ENCODE results near the gene NR3C1.
A peak's percentile ranks its signal among the peaks of the same experiment; 100 is the strongest.

Gene NR3C1

DNA sequence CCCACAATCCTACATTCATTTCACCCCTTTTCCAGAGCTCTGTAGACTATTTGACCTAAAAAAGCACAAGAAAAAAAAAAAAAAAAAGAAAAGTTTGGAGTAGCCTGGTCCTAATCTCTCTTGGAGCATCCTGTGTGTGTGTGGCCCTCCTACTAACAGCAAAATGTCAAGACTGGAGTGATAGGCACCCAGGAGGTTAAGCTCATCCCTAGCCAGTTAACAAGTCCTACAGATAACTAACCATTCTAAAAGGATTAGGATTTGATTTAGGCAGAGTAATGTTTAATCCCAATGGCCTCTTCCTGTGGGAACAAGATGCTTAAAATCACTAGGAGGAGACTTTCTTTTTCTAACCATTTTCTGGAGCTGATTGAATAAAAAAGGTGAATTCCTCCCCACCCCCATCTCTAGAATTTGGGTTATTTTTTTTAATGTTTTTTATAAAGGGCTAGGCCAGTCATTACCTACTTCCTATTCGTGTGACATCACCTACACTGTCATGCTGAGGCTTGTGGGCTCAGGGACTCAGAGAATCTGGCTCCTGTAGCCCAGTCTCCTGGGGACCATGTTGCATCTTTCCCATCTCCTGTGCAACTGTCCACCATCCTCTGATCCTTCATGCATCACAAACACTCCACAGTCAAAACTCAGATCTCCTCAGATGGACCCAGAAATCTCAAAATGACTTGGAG, 43.2 kb upstream of the NR3C1 start:
- no peak overlapping the region for H3K27ac ChIP-seq
- H3K4me2 ChIP-seq (ENCODE audit: low read length), result no peak overlapping the region
- H3K79me2 ChIP-seq, result no peaks in the 10 kb centered on the region
- H3K27me3 ChIP-seq (ENCODE audit: control insufficient read depth, insufficient read depth, low read length), result no peaks in the 10 kb centered on the region
- H3K9me3 ChIP-seq (ENCODE audit: control insufficient read depth, low read length), result no peaks in the 10 kb centered on the region
- no peak overlapping the region for H2AFZ ChIP-seq
- TF ChIP-seq, protein P1, sequence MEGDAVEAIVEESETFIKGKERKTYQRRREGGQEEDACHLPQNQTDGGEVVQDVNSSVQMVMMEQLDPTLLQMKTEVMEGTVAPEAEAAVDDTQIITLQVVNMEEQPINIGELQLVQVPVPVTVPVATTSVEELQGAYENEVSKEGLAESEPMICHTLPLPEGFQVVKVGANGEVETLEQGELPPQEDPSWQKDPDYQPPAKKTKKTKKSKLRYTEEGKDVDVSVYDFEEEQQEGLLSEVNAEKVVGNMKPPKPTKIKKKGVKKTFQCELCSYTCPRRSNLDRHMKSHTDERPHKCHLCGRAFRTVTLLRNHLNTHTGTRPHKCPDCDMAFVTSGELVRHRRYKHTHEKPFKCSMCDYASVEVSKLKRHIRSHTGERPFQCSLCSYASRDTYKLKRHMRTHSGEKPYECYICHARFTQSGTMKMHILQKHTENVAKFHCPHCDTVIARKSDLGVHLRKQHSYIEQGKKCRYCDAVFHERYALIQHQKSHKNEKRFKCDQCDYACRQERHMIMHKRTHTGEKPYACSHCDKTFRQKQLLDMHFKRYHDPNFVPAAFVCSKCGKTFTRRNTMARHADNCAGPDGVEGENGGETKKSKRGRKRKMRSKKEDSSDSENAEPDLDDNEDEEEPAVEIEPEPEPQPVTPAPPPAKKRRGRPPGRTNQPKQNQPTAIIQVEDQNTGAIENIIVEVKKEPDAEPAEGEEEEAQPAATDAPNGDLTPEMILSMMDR (IDR thresholded peaks at IDR 0.05), result no peak
- H3K36me3 ChIP-seq (ENCODE audit: control insufficient read depth, insufficient read depth, low read length), result no peaks in the 10 kb centered on the region
- H3K4me3 ChIP-seq (ENCODE audit: low read depth, low read length), result no peak overlapping the region
- no peak overlapping the region for H3K9ac ChIP-seq
- H3K4me1 ChIP-seq, result no peaks in the 10 kb centered on the region

DNA sequence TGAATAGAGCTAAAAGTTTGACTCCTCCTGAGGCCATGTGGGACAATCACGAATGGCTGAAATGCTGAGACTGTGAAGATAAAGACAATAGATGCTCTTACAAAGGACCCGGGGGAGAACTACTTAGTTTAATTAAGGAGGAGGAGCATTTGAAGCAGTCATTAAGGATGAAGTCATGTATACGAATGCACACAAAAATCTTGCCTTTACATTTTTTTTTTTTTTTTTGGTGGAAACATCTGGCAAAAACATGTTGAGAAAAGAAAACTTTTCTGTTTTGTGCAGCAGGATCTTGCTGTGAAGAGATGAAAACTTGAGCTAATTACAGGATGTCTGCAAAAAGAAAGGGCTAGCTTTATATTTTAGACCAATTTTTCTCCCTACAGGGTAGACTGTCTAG, 42.3 kb upstream of the NR3C1 start:
- TF ChIP-seq, protein P1 (IDR thresholded peaks at IDR 0.05), result no peak

DNA sequence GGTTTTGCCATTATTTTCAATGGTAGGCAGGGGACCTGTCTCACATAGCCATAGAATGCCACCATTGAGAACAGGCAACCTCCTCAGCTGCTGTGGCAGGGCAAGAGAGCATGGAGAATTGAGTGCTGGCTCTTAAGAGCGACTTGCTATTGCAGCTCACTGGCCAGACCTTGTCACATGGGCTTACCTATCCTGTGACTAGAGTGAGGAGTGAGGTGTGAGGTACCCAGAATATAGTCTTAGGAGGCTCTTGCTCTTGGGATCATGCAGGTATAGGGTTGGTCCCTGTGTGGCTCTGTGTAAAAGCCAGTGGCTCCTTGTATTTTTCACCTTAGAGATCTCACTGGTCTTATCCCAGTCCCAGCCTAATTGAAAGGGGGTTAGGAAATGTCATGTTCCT, 39.8 kb upstream of the NR3C1 start:
- TF ChIP-seq, protein P1 (IDR thresholded peaks at IDR 0.05), result no peak
- Histone ChIP-seq H3K4me2 (ENCODE audit: low read length) (no peak overlapping the region), H3K27me3 (ENCODE audit: control insufficient read depth, insufficient read depth, low read length) (no peaks in the 10 kb centered on the region)

More for the DNA sequence above, 42.3 kb upstream of the NR3C1 start:
- Histone ChIP-seq H3K4me3 (ENCODE audit: low read depth, low read length) (no peak overlapping the region), H3K9me3 (ENCODE audit: control insufficient read depth, low read length) (no peaks in the 10 kb centered on the region), H3K27ac (no peak overlapping the region), H3K4me1 (no peaks in the 10 kb centered on the region), H3K27me3 (ENCODE audit: control insufficient read depth, insufficient read depth, low read length) (no peaks in the 10 kb centered on the region), H3K79me2 (no peaks in the 10 kb centered on the region), H3K9ac (no peak overlapping the region), H3K36me3 (ENCODE audit: control insufficient read depth, insufficient read depth, low read length) (no peaks in the 10 kb centered on the region), H2AFZ (no peak overlapping the region), H3K4me2 (ENCODE audit: low read length) (no peak overlapping the region)

DNA sequence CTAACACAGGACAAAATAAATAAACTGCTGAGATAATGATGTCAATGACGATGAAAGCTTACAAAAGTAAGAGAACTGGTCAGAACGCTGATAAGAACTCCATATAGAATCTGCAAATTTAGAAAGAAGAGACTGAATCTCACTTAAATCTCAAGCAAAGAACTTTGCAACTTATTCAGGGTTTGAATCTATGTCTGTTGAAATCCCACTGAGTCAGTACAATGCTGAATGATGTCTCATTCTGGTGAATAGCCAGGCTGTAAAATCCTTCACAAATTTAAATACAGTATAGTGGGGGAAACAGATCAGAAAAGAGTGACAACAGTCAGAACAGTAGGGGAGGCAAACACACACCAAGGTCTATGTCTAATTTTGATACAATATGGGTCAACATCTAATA, 38.9 kb upstream of the NR3C1 start:
- no peak overlapping the region for H3K27ac ChIP-seq
- TF ChIP-seq, protein P1 (IDR thresholded peaks at IDR 0.05), result no peak
- no peaks in the 10 kb centered on the region for H3K9me3 ChIP-seq (ENCODE audit: control insufficient read depth, low read length)

More for the DNA sequence above, 39.8 kb upstream of the NR3C1 start:
- no peak overlapping the region for H3K9ac ChIP-seq
- no peak overlapping the region for H3K27ac ChIP-seq
- no peaks in the 10 kb centered on the region for H3K36me3 ChIP-seq (ENCODE audit: control insufficient read depth, insufficient read depth, low read length)
- H3K9me3 ChIP-seq (ENCODE audit: control insufficient read depth, low read length), result no peaks in the 10 kb centered on the region
- no peak overlapping the region for H3K4me3 ChIP-seq (ENCODE audit: low read depth, low read length)
- H2AFZ ChIP-seq, result no peak overlapping the region
- no peaks in the 10 kb centered on the region for H3K79me2 ChIP-seq
- no peaks in the 10 kb centered on the region for H3K4me1 ChIP-seq

More for the DNA sequence above, 38.9 kb upstream of the NR3C1 start:
- no peaks in the 10 kb centered on the region for H3K79me2 ChIP-seq
- no peaks in the 10 kb centered on the region for H3K4me1 ChIP-seq
- no peaks in the 10 kb centered on the region for H3K27me3 ChIP-seq (ENCODE audit: control insufficient read depth, insufficient read depth, low read length)
- H2AFZ ChIP-seq, result peak overlapping the region; percentile 18
- H3K4me3 ChIP-seq (ENCODE audit: low read depth, low read length), result no peak overlapping the region
- H3K9ac ChIP-seq, result no peak overlapping the region
- no peaks in the 10 kb centered on the region for H3K36me3 ChIP-seq (ENCODE audit: control insufficient read depth, insufficient read depth, low read length)
- H3K4me2 ChIP-seq (ENCODE audit: low read length), result no peak overlapping the region

Measured in parathyroid adenoma (tissue), 2 donors.